ENCODE data around the gene PLAU. TPM values are rescaled to one million over a fixed set of nuclear protein-coding genes. Genes with fewer than 3 reads are reported as not detected.

Gene PLAU
- total RNA-seq, 2 donors from 2014 or later, result 7.1 to 11.0 TPM

DNA sequence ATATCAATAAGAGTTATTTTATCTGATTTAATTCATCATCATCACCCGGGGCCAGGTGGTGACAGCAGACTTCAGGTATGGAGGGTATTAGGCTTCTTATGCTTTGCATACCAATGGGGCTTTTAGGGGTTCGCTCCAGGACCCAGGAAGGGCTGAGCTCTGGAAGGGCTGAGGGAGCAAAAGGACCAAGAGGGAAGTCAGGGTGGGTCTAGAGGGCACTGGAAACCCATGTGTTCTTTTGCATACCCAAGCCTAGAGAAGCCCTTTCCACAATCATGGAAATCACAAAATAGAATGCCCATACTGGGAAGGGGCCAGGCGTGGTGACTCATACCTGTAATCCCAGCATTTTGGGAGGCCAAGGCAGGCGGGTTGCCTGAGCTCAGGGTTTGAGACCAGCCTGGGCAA, 56.1 kb downstream of the PLAU start:
- no peak for DNase-seq (ENCODE audit: low spot score)
- no peak overlapping the region for H3K4me3 ChIP-seq
- TF ChIP-seq CTCF (IDR thresholded peaks at IDR 0.05) (no peak), POLR2A (IDR thresholded peaks at IDR 0.05) (no peak), POLR2AphosphoS5 (IDR thresholded peaks at IDR 0.05) (no peak)
- H3K36me3 ChIP-seq, result no peaks in the 10 kb centered on the region
- intact Hi-C loops (cut with DNase I), result no loop called here
- no peaks in the 10 kb centered on the region for H3K27me3 ChIP-seq (replicated peaks; ENCODE audit: insufficient read depth)
- H3K27ac ChIP-seq, result peak overlapping the region; percentile 73 to 81
- H3K4me1 ChIP-seq (replicated peaks), result peaks cover 4% of the 10 kb centered on the region
- H3K9me3 ChIP-seq, result no peaks in the 10 kb centered on the region
- 77% methylated on average over 4 of the region's 4 CpGs for WGBS

Other genes starting within 250 kb of the PLAU start
- gene AGAP5, start 213.0 kb upstream of the PLAU start, total RNA-seq, result 1 to 10 TPM; 8.3 to 9.7 TPM
- 10 to 100 TPM; 80.7 to 87.6 TPM for gene SEC24C, start 166.8 kb upstream of the PLAU start, total RNA-seq
- 10 to 100 TPM; 33.2 to 55.6 TPM for gene CHCHD1, start 129.1 kb upstream of the PLAU start, total RNA-seq
- 100 to 1,000 TPM in 1 of 2 donors, 10 to 100 TPM in 1; 80.6 to 246 TPM for gene ZSWIM8, start 125.5 kb upstream of the PLAU start, total RNA-seq
- gene NDST2, start 99.5 kb upstream of the PLAU start, total RNA-seq, result 10 to 100 TPM; 39.7 to 57.4 TPM
- gene CAMK2G, start 36.6 kb upstream of the PLAU start, total RNA-seq, result 10 to 100 TPM; 41.9 to 47.8 TPM
- 100 to 1,000 TPM in 1 of 2 donors, 10 to 100 TPM in 1; 97.2 to 285 TPM for gene VCL, start 87.0 kb downstream of the PLAU start, total RNA-seq
- 10 to 100 TPM; 29.6 to 34.9 TPM for gene AP3M1, start 239.7 kb downstream of the PLAU start, total RNA-seq
- gene ADK, start 240.1 kb downstream of the PLAU start, total RNA-seq, result 10 to 100 TPM; 34.1 to 42.5 TPM